HepG2 (cell line): ENCODE measurements around the gene PLSCR5. TPM values are rescaled to one million over a fixed set of nuclear protein-coding genes. Genes with fewer than 3 reads are reported as not detected.

Experiments
- DMAP1 ChIP-seq: IDR thresholded peaks from 2 replicates; pipeline ENCODE4 v1.6.1; 2016
- ETV5 ChIP-seq: IDR thresholded peaks from 2 replicates; pipeline ENCODE4 v1.6.1; 2018; ENCODE audit warnings: missing biosample characterization, missing genetic modification reagents, inconsistent platforms, borderline replicate concordance
- NFKBIZ ChIP-seq: IDR thresholded peaks from 2 replicates; pipeline ENCODE4 v1.6.1; 2018; ENCODE audit warnings: missing genetic modification reagents, missing compliant biosample characterization
- NR2F6 ChIP-seq, 2 experiments: IDR thresholded peaks; 2 replicates each; pipeline ENCODE4 v1.6.1; 2016; ENCODE audit warnings: antibody characterized with exemption in 1 of 2, mild to moderate bottlenecking in 1 of 2
- PHF5A ChIP-seq: IDR thresholded peaks from one replicate; pipeline ENCODE4 v1.6.1; 2018; ENCODE audit warnings: low read depth, missing genetic modification reagents; ENCODE audit not compliant: unreplicated experiment
- POLR2AphosphoS5 ChIP-seq: IDR thresholded peaks from 2 replicates; pipeline ENCODE4 v1.6.1; 2012; ENCODE audit warnings: low read depth, low read length
- SALL1 ChIP-seq: sonication (generic); formaldehyde crosslinking; IDR thresholded peaks from 2 replicates; pipeline ENCODE4 v1.8.0; 2022; ENCODE audit warnings: mild to moderate bottlenecking, missing genetic modification reagents
- SIN3B ChIP-seq: fragments of 150-350 bp; IDR thresholded peaks from 2 replicates; pipeline ENCODE4 v1.6.1; 2014; ENCODE audit warnings: low read length
- SOX5 ChIP-seq: IDR thresholded peaks from 2 replicates; pipeline ENCODE4 v1.6.1; 2016; ENCODE audit warnings: borderline replicate concordance
- SOX6 ChIP-seq, 2 experiments: fragments of 450-650 bp in 1 of 2; sonication (generic) in 1 of 2; formaldehyde crosslinking in 1 of 2; IDR thresholded peaks; 2 replicates each; pipeline versions ENCODE4 v1.4.0 to v1.6.1; 2017 to 2020; ENCODE audit warnings: antibody characterized with exemption in 1 of 2, mild to moderate bottlenecking in 1 of 2, missing genetic modification reagents in 1 of 2
- ZBTB42 ChIP-seq: sonication (generic); formaldehyde crosslinking; IDR thresholded peaks from 2 replicates; pipeline ENCODE4 v1.5.0; 2020; ENCODE audit warnings: mild to moderate bottlenecking, missing genetic modification reagents
- ZFP36L2 ChIP-seq: sonication (generic); formaldehyde crosslinking; IDR thresholded peaks from 2 replicates; pipeline ENCODE4 v1.4.0; 2020; ENCODE audit warnings: missing genetic modification reagents
- ZNF101 ChIP-seq: sonication (generic); formaldehyde crosslinking; IDR thresholded peaks from 2 replicates; pipeline ENCODE4 v1.4.0; 2020; ENCODE audit warnings: mild to moderate bottlenecking, low read depth, missing genetic modification reagents, borderline replicate concordance
- ZNF124 ChIP-seq: sonication (generic); formaldehyde crosslinking; IDR thresholded peaks from 2 replicates; pipeline ENCODE4 v1.4.0; 2020; ENCODE audit warnings: missing genetic modification reagents
- ZNF160 ChIP-seq: sonication (generic); formaldehyde crosslinking; IDR thresholded peaks from 2 replicates; pipeline ENCODE4 v1.8.0; 2022; ENCODE audit warnings: mild to moderate bottlenecking, inconsistent platforms, missing genetic modification reagents
- ZNF652 ChIP-seq: IDR thresholded peaks from 2 replicates; pipeline ENCODE4 v1.6.1; 2016; ENCODE audit warnings: low read depth, borderline replicate concordance
- ZNF720 ChIP-seq: sonication (generic); formaldehyde crosslinking; IDR thresholded peaks from 2 replicates; pipeline ENCODE4 v1.4.0; 2020; ENCODE audit warnings: missing genetic modification reagents
- ZSCAN29 ChIP-seq: sonication (generic); formaldehyde crosslinking; conservative IDR thresholded peaks from 2 replicates; pipeline ENCODE4 v1.4.0; 2020; ENCODE audit warnings: mild to moderate bottlenecking, missing genetic modification reagents
- polyA plus RNA-seq, 8 experiments: library from polyadenylated mRNA; depleted of rRNA in 3 of 8; stranded (reverse) in 7 of 8; unstranded in 1 of 8; fragments of >200 nt; fragmentation: Illumina TruSeq in 4 of 8; extraction: Trizol in 4 of 8; gene quantifications; 2 replicates each; pipeline versions ENCODE4 v1.2.1 to v1.2.3, GENCODE V29; 2011 to 2016; ENCODE audit warnings: low read depth in 4 of 8, missing spikeins in 1 of 8, mixed read lengths in 1 of 8; ENCODE audit not compliant: insufficient read depth in 1 of 8
- total RNA-seq, 5 experiments: library from RNA; depleted of rRNA; stranded (reverse); fragments of >200 nt; fragmentation: Illumina TruSeq; extraction: Trizol; gene quantifications; 2 replicates each; pipeline ENCODE4 v1.2.3, GENCODE V29; 2016; ENCODE audit warnings: low read depth in 1 of 5
- TF ChIP-seq, protein P1 (sequence below): sonication (generic); formaldehyde crosslinking; IDR thresholded peaks from 2 replicates; pipeline ENCODE4 v1.5.0; 2020; ENCODE audit warnings: missing genetic modification reagents
- TF ChIP-seq, protein P2 (sequence below): IDR thresholded peaks from 2 replicates; pipeline ENCODE4 v1.4.0; 2020; ENCODE audit warnings: mild to moderate bottlenecking, missing genetic modification reagents
- TF ChIP-seq, protein P3 (sequence below): IDR thresholded peaks from 2 replicates; pipeline ENCODE4 v1.6.1; 2018; ENCODE audit warnings: missing genetic modification reagents, mild to moderate bottlenecking, missing compliant biosample characterization
- TF ChIP-seq, protein P4 (sequence below): IDR thresholded peaks from 2 replicates; pipeline ENCODE4 v1.6.1; 2018; ENCODE audit warnings: missing genetic modification reagents
- TF ChIP-seq, protein P5 (sequence below): sonication (generic); formaldehyde crosslinking; IDR thresholded peaks from 2 replicates; pipeline ENCODE4 v1.5.1; 2020; ENCODE audit warnings: mild to moderate bottlenecking, missing genetic modification reagents, moderate library complexity

PLSCR5 gene
- total and polyA plus RNA-seq, 2 of the 13 experiments (the other 11 are each of a cell fraction or from before 2014, with no cell fraction given): 0.50 TPM; not detected in 1

DNA sequence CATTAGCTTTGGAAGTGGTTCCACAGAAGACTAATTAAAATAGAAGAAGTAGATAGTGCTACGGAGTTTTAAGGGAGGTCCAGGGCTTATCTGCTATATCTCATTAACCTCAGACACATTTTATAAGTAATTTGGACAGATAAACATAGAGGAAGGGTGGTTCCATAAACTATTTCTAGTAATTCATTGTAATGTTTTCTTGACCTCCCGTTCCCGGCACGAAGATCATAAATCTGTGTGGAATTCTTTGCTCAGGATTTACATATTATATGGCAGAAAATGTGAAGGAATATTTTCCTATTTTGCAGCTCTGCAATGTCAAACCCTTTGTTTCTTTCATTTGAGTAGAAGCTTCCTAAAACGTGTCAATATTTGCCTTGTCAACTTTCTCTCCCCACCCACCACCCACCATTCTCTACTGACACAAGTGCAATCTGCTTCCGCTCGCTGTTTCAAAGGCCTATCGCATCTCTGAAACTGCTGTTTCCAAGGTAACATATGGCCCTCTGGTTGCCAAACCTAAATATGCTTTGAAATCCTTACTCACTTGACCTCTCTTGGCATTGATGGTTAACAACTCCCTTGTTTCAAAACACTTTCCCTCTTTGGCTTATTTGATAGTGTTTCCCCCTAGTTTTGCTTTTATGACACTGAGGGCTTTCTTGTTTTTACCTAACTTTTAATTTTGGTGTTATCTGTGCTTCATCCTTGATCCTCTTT is 21.4 kb upstream of the PLSCR5 start (continued):
- TF ChIP-seq, protein P1, sequence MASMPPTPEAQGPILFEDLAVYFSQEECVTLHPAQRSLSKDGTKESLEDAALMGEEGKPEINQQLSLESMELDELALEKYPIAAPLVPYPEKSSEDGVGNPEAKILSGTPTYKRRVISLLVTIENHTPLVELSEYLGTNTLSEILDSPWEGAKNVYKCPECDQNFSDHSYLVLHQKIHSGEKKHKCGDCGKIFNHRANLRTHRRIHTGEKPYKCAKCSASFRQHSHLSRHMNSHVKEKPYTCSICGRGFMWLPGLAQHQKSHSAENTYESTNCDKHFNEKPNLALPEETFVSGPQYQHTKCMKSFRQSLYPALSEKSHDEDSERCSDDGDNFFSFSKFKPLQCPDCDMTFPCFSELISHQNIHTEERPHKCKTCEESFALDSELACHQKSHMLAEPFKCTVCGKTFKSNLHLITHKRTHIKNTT: no peak
- TF ChIP-seq SOX5 (CRISPR knock-in tag) (peak; percentile 98), NR2F6 (IDR thresholded peaks at IDR 0.05) (peak; percentile 98), NR2F6 (CRISPR knock-in tag; IDR thresholded peaks at IDR 0.05) (peak; percentile 98), ETV5 (CRISPR knock-in tag) (peak; percentile 98), ZFP36L2 (CRISPR knock-in tag) (no peak), POLR2AphosphoS5 (no peak), SOX6 (IDR thresholded peaks at IDR 0.05) (no peak), SOX6 (CRISPR knock-in tag; IDR thresholded peaks at IDR 0.05) (peak; percentile 99), ZNF124 (0 out of 2 replicates have a peak, but pooled peaks have one; percentile 61), DMAP1 (CRISPR knock-in tag) (no peak; the same call in 1 of the 2 replicates), ZNF160 (CRISPR knock-in tag) (no peak), SALL1 (CRISPR knock-in tag) (peak; percentile 99), PHF5A (peak; percentile 64), SIN3B (no peak), ZBTB42 (CRISPR knock-in tag) (no peak), ZNF720 (CRISPR knock-in tag) (no peak), ZSCAN29 (CRISPR knock-in tag) (no peak), ZNF101 (no peak), ZNF652 (CRISPR knock-in tag) (no peak; the same call in 1 of the 2 replicates), NFKBIZ (CRISPR knock-in tag) (peak; percentile 92)
- TF ChIP-seq, protein P2, sequence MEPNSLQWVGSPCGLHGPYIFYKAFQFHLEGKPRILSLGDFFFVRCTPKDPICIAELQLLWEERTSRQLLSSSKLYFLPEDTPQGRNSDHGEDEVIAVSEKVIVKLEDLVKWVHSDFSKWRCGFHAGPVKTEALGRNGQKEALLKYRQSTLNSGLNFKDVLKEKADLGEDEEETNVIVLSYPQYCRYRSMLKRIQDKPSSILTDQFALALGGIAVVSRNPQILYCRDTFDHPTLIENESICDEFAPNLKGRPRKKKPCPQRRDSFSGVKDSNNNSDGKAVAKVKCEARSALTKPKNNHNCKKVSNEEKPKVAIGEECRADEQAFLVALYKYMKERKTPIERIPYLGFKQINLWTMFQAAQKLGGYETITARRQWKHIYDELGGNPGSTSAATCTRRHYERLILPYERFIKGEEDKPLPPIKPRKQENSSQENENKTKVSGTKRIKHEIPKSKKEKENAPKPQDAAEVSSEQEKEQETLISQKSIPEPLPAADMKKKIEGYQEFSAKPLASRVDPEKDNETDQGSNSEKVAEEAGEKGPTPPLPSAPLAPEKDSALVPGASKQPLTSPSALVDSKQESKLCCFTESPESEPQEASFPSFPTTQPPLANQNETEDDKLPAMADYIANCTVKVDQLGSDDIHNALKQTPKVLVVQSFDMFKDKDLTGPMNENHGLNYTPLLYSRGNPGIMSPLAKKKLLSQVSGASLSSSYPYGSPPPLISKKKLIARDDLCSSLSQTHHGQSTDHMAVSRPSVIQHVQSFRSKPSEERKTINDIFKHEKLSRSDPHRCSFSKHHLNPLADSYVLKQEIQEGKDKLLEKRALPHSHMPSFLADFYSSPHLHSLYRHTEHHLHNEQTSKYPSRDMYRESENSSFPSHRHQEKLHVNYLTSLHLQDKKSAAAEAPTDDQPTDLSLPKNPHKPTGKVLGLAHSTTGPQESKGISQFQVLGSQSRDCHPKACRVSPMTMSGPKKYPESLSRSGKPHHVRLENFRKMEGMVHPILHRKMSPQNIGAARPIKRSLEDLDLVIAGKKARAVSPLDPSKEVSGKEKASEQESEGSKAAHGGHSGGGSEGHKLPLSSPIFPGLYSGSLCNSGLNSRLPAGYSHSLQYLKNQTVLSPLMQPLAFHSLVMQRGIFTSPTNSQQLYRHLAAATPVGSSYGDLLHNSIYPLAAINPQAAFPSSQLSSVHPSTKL (CRISPR knock-in tag): peak; percentile 100
- TF ChIP-seq, protein P3, sequence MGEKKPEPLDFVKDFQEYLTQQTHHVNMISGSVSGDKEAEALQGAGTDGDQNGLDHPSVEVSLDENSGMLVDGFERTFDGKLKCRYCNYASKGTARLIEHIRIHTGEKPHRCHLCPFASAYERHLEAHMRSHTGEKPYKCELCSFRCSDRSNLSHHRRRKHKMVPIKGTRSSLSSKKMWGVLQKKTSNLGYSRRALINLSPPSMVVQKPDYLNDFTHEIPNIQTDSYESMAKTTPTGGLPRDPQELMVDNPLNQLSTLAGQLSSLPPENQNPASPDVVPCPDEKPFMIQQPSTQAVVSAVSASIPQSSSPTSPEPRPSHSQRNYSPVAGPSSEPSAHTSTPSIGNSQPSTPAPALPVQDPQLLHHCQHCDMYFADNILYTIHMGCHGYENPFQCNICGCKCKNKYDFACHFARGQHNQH (CRISPR knock-in tag): peak; percentile 96
- TF ChIP-seq, protein P4, sequence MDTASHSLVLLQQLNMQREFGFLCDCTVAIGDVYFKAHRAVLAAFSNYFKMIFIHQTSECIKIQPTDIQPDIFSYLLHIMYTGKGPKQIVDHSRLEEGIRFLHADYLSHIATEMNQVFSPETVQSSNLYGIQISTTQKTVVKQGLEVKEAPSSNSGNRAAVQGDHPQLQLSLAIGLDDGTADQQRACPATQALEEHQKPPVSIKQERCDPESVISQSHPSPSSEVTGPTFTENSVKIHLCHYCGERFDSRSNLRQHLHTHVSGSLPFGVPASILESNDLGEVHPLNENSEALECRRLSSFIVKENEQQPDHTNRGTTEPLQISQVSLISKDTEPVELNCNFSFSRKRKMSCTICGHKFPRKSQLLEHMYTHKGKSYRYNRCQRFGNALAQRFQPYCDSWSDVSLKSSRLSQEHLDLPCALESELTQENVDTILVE (CRISPR knock-in tag): peak; percentile 22; the same call in 1 of the 2 replicates
- TF ChIP-seq, protein P5, sequence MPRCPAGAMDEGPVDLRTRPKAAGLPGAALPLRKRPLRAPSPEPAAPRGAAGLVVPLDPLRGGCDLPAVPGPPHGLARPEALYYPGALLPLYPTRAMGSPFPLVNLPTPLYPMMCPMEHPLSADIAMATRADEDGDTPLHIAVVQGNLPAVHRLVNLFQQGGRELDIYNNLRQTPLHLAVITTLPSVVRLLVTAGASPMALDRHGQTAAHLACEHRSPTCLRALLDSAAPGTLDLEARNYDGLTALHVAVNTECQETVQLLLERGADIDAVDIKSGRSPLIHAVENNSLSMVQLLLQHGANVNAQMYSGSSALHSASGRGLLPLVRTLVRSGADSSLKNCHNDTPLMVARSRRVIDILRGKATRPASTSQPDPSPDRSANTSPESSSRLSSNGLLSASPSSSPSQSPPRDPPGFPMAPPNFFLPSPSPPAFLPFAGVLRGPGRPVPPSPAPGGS (CRISPR knock-in tag): no peak
